DMS79 treated with DMSO at 0.1 percent for 48 hours (cell line): Measurements from ENCODE around the gene MAZ.
A peak's percentile ranks its signal among the peaks of the same experiment; 100 is the strongest.

Source experiments
- DNase-seq: peaks from one replicate; lab custom pipeline; 2025; lab: John Stamatoyannopoulos, UW

The MAZ gene

DNA sequence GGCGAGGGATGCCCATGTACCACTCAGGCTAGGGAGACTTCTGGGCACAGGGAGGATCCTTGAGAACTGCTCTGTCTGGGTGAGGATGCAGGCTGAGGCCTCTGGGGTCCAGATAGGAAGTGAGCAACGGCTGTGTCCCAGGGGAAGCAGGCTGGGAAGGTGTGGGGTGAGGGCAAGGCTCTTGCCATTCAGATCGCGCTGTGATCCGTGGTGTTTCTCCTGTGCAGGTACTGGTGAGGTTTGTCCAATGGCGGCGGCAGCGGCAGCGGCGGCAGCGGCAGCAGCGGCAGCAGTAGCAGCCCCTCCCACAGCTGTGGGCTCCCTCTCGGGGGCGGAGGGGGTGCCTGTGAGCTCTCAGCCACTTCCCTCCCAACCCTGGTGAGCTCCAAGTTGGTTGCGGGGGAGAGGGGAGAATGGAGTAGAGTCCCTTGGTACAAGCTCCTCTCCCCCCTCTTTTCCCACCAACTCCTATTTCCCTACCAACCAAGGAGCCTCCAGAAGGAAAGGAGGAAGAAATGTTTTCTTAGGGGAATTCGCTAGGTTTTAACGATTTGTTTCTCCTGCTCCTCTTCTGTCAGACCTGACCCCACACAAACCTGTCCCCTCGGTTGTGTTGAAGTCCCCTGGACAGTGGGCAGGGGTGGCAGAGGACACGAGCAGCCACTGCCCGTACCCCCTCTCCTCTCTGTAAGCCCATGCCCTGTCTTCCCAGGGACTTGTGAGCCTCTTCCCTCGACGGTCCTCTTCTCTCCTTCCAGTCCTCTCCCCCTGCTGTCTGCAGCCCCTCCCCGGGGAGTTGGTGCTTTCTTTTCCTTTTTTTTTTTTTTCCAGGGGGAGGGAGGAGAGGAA is 3.7 kb downstream of the MAZ start:
- no peak for DNase-seq

DNA sequence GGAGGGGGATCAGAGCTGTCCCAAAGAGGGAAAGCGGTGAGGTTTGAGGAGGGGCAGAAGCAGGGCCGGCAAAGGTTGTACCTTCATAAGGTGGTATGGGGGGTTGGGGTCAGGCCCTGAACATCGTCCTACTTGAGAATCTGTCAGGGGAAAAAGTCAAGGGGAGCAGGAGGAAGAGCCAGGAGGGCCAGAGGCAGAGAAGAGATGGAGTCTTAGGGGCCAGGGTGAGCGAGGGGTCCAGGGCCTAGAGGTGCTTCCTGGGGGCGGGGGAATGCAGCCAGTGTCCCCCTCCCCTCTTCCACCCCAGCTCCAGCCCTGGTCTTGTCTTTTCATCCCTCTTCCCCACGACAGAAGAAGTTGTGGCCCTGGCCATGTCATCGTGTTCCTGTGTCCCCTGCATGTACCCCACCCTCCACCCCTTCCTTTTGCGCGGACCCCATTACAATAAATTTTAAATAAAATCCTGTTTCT is 4.4 kb downstream of the MAZ start:
- no peak for DNase-seq

DNA sequence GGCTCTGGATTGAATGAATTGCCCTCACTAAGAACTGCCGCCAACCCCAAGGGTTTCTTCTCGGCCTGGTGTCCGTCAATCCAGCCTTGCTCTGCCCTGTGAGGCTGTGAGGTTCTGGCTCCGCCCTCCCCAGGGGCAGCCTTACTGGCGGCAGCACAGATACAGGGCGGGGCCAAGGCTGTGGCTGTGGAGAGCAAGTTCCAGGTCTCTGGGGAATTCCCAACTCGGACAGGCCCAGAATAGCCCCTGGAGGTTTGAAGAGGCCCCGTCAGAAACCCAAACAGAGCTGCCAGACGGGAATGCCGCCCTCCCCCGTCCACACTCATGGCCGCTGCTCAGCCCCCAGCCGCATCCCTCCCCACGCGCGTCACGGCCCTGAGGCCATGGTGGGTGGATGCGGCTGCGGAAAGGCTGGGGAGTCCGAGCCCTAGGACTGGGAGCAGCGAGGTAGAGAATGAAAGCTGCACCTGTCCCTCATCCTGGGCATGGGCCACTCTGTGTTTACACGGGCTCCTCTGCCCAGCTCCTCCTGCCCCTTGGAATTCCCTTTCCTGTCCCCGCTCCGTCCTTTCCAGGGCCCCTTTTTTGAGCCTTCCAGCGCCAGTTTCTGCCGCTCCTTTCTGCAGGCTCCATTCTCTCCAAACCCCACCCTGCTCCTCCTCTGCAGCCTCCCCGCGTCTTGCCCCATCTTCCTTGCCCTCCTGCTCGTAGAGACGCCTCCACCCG is 5.0 kb downstream of the MAZ start:
- peak; percentile 88 for DNase-seq

DNA sequence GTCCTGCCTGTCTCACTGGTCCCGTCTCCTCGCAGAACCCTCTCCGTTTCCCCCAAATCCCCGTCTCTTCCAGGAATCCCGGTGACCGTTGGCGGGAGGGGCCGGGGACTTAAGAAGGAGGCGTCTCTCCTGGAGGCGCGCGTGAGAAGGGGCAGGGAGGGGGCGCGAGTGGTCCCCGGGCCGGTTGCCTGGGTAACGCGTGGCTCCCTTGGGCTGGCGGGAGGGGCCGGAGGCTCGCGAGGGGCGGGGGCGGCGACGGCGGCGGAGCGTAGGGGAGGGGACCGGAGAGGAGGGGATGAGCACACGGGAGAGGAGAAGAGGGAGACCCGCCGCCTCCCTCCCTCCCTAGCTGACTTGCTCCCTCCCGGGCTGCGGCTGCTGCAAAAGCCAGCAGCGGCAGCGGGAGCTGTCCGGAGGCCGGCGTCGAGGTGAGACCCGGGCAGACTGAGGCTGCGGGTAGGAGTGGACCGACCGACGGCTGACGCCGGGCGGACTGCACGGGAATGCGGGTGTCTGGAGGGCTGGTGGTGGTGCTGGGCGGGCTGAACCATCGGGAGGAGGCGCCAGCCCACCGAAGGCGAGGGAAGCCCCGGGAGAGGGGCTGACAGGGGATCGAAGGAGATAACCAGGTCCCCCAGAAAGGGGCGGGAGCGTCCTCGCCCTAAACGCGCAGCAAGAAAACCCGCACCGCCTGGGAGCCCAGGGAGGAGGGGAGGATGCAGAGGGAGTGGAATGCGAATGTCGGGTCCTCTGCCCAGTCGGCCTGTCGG is 5.8 kb downstream of the MAZ start, which contains the start of gene PRRT2:
TSS of gene PRRT2 (plus strand) at position 298 of the 770 bp plus-strand sequence. CDS start 862 bp downstream, outside the sequence.
- DNase-seq = peak; percentile 66

DNA sequence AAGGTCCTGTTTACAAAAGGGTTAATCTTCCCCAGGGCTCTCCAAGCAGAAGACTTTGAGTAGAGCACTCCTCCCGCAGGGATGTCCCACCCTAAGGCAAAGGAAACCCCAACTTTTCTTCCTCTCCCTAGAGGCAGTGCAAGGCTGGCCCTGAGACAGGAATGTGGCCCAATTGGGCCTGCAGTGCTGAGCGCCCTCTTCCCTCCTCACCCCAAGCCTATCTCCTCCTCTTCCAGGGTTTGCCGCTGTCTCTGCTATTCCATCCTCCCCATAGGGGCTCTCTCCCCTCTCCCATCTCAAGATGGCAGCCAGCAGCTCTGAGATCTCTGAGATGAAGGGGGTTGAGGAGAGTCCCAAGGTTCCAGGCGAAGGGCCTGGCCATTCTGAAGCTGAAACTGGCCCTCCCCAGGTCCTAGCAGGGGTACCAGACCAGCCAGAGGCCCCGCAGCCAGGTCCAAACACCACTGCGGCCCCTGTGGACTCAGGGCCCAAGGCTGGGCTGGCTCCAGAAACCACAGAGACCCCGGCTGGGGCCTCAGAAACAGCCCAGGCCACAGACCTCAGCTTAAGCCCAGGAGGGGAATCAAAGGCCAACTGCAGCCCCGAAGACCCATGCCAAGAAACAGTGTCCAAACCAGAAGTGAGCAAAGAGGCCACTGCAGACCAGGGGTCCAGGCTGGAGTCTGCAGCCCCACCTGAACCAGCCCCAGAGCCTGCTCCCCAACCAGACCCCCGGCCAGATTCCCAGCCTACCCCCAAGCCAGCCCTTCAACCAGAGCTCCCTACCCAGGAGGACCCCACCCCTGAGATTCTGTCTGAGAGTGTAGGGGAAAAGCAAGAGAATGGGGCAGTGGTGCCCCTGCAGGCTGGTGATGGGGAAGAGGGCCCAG is 6.7 kb downstream of the MAZ start:
- no peak for DNase-seq

DNA sequence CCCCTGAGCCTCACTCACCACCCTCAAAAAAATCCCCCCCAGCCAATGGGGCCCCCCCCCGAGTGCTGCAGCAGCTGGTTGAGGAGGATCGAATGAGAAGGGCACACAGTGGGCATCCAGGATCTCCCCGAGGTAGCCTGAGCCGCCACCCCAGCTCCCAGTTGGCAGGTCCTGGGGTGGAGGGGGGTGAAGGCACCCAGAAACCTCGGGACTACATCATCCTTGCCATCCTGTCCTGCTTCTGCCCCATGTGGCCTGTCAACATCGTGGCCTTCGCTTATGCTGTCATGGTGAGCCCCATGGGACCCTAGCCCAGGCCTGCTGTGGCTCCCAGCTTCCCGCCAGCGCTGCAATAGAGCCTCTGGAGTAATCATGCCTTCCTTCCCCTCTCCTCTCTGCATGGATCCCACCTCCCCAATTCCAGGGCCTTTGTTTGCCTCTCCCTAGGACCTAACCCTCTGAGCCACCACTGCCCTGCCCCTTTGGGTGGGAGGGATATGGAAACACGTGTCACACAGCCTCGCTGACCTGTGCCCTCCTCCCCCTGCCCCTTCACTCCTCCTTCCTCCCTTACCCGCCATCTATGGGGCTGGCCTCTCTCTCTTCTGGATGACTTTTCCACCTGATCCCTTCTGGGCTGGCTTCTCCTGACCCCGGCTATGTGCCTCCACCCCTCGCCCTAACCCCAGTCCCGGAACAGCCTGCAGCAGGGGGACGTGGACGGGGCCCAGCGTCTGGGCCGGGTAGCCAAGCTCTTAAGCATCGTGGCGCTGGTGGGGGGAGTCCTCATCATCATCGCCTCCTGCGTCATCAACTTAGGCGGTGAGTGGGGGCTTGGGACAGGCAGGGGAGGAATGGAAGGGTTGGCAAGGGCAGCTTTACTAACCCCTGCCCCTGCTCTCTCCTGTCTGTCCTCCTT is 7.6 kb downstream of the MAZ start:
- DNase-seq = no peak

DNA sequence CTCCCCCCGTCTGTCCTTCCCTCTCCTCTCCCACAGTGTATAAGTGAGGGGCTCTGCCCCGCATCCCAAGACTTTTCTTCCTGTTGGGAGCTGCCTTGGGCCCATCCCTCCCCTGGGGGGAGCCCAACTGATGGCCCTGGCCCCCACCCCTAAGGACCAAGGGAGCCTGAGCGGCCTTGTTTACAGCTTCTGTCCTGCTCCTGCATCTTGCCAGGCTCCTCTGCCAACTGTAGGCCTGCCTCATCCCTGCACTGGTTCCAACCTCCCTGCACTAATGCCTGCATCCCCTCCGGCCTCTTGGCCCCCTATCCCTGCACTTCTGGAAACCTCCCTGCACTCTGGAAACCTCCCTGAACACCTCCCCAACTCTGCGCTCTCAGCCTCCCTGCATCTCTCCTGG is 8.3 kb downstream of the MAZ start:
- no peak for DNase-seq

DNA sequence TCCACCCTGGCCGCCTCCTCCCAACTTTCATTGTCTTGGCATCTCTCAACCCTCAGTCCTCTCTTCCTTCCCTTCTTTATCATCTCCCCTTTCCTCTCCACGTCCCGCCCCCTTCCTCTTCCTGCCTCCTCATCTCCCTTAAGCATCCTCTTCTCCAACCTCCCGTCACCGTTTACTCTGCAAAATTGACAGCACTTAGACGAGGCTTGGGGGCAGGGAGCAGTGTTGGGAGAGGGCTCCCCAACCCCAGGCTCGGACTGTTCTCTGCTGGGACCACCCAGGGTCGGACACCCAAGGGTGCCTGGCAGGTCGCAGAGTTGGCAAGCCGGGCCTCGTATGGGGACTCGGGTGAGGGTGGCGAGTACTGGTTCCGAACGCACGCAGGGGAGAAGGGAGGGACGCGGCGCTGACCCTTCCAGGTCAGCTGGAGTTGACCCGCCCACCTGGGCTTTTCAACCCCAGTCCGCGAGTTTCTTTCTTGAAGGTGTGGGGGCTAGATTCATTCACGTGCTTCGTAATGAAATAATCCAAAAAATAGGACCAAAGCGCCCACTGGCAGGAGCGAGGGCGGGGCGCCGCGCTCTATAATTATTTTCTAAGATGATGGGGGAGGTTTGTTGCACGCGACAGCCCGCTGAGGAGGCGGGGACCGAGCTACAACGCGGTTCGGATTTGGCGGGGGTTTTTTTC is 8.8 kb downstream of the MAZ start:
- peak; percentile 71 for DNase-seq

DNA sequence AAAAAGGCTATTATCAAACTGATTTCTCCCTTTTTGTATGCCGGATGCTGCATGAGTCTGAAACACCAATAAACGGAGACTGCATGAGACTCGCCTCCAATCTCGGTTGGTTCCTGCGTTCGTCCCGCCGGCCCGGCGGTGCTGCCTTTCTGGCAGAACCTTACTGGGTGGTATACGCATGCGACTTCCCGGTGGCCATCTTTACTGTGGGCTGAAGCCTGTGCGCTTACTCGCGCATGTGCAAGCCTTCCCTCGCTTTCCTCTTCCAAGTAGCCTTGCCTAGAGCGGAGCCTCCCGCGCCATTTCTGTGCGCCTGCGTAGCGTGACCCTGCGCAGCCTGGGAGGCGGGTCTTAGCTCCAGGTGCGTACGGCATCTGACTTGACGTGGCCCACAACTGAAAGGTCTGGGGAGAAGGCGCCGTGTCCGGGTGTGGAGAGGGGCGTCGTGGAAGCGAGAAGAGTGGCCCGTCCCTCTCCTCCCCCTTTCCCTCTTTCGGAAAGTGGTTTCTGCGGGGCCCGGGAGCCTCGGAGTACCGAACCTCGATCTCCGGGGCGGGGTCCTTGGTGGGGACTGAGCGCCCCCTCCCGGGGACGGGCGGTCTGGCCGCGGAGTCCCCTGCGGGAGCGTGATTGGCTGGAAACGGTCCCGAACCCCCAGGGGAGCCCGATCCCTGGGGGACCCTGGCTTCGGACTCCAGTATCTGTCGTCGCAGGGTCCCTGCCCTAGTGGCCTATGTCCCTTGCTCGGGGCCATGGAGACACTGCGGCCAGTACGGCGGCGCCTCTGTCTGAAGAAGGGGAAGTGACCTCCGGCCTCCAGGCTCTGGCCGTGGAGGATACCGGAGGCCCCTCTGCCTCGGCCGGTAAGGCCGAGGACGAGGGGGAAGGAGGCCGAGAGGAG is 9.7 kb downstream of the MAZ start, which contains the start of gene PAGR1:
TSS of gene PAGR1 (plus strand) at position 360 of the 901 bp plus-strand sequence. CDS start at position 734, 374 bp downstream.
- peak; percentile 98 for DNase-seq

DNA sequence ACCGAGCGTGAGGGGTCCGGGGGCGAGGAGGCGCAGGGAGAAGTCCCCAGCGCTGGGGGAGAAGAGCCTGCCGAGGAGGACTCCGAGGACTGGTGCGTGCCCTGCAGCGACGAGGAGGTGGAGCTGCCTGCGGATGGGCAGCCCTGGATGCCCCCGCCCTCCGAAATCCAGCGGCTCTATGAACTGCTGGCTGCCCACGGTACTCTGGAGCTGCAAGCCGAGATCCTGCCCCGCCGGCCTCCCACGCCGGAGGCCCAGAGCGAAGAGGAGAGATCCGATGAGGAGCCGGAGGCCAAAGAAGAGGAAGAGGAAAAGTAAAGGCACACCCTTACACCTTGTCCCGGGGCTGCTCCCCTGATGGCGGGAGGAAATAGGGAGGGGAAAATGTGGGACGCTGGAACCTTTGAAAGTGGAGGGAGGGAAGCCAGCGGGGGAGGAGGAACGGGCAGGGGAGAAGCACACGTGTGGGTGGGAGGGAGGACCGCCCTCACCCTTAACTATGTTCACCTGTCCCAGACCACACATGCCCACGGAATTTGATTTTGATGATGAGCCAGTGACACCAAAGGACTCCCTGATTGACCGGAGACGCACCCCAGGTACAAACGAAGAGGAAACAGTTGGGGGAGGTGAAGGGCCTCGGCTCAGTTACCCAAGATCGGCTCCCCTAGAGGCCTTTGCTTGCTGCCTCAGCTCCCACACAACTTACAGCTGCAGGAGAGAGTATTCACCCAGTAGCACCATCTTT is 10.5 kb downstream of the MAZ start:
- peak; percentile 56 for DNase-seq

DNA sequence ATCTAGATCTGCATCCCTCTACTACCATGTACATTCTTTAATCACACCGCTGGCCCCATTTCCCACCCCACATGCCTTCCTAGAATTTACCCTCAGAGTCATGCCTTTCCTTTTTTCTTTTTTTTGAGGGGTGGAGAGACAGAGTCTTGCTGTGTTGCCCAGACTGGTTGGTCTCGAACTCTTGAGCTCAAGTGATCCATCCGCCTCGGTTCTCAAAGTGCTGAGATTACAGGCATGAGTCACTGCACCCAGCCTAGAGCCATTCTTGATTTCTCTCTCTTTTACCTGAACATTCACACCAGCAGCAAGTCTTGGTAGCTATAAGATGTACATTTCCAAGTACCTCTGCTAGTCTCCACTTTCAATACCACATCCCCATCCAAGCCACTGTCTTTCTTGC is 11.8 kb downstream of the MAZ start:
- no peak for DNase-seq

DNA sequence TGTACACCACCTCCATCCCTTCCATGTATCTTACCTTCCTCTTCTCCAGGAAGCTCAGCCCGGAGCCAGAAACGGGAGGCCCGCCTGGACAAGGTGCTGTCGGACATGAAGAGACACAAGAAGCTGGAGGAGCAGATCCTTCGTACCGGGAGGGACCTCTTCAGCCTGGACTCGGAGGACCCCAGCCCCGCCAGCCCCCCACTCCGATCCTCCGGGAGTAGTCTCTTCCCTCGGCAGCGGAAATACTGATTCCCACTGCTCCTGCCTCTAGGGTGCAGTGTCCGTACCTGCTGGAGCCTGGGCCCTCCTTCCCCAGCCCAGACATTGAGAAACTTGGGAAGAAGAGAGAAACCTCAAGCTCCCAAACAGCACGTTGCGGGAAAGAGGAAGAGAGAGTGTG is 13.2 kb downstream of the MAZ start:
- DNase-seq = no peak

DNA sequence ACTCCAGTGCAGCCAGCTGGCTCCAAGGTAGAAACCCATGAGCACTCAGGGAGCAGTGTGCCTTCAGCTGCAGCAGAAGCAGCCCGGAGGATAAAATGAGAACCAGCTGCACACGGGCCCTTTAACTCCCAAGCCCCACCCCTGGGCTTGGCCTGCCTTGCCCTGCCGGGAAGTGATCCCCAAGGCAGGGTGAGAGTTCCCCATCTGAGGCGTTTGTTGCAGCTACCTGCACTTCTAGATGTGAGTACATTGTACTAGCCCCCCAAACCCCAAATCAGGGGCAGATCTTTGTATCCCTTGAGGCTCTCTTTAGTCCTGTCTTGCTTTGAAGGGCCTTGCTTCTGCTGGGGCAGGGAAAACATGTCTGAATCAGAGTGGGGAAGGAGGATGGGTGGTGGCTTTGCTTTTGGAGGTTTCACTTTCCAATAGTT is 14.0 kb downstream of the MAZ start, which contains the start of gene MVP:
TSS of gene MVP (plus strand) at position 192 of the 431 bp plus-strand sequence. CDS start 10,088 bp downstream, outside the sequence.
- DNase-seq = peak; percentile 60

DNA sequence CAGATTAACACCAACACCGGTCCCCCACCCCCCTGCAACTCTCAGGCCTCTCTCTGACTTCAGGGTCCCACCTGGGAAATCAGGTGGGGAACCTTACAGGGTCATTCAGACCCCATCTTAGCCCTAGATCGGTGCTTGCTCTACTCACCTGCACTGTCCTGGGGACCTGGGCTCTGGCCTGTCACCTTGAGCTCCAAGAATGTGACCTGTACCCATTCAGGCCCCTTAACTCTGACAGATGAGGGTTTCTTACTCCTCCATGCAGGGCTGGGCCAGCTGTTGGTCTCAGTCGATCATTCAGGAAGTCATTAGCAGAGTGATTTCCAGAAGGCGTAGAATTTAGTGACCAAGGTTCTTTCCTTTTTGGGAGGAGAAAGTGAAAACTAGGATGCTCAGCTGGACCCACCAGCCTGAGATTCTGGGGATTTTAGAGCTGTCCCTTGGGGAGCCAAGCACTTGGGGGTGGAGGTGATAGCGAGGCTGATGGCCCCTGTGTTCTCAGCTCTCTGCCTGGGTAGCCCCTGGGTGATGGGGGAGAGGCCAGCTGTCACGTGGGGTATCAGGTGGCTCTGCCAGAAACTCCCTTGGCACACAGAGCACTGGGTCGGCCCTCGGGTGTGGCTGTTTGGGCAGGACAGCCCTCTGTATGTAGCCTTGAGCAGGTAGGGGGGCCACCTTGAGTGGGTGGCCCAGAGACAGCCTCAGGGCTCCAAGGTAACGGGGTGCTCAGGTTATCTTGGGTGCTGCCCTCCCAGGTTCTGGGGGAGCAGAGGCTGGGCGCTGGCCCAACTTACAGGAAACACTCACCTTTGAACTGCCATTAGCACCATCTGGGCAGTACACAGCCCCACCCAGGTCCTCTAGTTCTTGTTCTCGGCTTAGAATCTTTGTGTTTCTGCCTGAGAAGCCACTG is 14.7 kb downstream of the MAZ start:
- peak; percentile 47 for DNase-seq

DNA sequence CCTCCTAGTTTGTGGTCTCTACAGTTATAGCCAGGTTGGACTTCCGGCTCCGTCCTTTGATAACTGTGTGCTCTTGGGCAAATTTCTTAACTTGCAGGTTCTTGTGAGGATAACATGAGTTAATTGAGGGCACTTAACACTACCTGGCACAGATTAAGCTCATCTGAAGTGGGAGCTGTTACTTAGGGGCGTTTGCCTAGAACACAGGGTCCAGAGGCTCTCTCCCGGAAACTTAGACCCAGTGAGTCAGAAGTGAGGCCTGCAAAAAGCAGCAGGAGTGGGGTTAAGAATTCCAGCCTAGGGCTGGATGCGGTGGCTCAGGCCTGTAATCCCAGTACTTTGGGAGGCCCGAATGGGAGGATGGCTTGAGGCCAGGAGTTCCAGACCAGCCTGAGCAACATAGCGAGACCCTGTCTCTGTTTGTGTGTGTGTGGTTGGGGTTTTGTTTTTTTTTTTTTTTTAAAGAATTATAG is 15.3 kb downstream of the MAZ start:
- peak; percentile 47 for DNase-seq

DNA sequence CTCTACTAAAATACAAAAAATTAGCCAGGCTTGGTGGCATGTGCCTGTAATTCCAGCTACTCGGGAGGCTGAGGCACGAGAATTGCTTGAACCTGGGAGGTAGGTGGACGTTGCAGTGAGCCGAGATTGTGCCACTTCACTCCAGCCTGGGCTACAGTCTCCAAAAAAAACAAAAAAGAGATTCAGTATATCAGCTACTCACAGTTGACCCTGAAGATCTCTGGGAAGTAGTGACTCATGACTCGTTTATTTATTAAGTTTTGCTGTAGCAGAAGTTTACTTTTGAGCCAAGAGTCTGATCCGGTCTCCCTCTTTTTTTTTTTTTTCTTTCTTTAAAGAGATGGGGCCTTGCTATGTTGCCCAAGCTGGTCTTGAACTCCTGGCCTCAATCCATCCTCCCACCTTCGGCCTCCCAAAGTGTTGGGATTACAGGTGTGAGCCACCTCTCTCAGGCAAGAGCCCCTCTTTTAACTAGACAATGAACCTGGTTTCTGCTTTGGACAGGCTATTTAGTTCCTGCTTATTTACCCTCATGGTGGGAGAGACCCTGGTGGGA is 18.3 kb downstream of the MAZ start:
- no peak for DNase-seq
